K562 (cell line): ENCODE measurements around the gene ARMCX6.

Experiments used
- BRCA1 ChIP-seq, 2 experiments: fragments of 450-650 bp in 1 of 2; sonication (generic) in 1 of 2; formaldehyde crosslinking in 1 of 2; IDR thresholded peaks; 2 replicates each; pipeline versions ENCODE4 v1.5.0 to v1.6.1; 2017 to 2020; ENCODE audit warnings: mild to moderate bottlenecking in 1 of 2, missing genetic modification reagents in 1 of 2
- CTCF ChIP-seq, 3 experiments: IDR thresholded peaks in 2 of 3; conservative IDR thresholded peaks in 1 of 3; 2 replicates each; pipeline ENCODE4 v1.5.1; 2011 to 2012; ENCODE audit warnings: low read length in 3 of 3, mild to moderate bottlenecking in 3 of 3, control low read depth in 2 of 3, improper control_type of control experiment in 1 of 3, inconsistent platforms in 1 of 3, low read depth in 1 of 3, mixed read lengths in 1 of 3, moderate library complexity in 1 of 3; ENCODE audit not compliant: insufficient read depth in 2 of 3
- FOXK2 ChIP-seq, 2 experiments: fragments of 450-650 bp; IDR thresholded peaks in 1 of 2; conservative IDR thresholded peaks in 1 of 2; 2 replicates each; pipeline ENCODE4 v1.6.1; 2016; ENCODE audit warnings: low read depth in 2 of 2, mild to moderate bottlenecking in 1 of 2
- GABPA ChIP-seq: fragments of 200-800 bp; sonication (Bioruptor generic); conservative IDR thresholded peaks from 2 replicates; pipeline ENCODE4 v1.6.1; 2016; ENCODE audit warnings: low read depth, missing genetic modification characterization, missing compliant biosample characterization
- HNRNPLL ChIP-seq: fragments of 200-400 bp; formaldehyde crosslinking; IDR thresholded peaks from 2 replicates; pipeline ENCODE4 v1.6.1; 2017; ENCODE audit warnings: low read length, low read depth, mild to moderate bottlenecking; ENCODE audit not compliant: poor library complexity, severe bottlenecking
- JUND ChIP-seq, 2 experiments: IDR thresholded peaks; 2 replicates in 1 of 2; 3 replicates in 1 of 2; pipeline ENCODE4 v1.6.1; 2011; ENCODE audit warnings: borderline replicate concordance in 2 of 2, low read depth in 2 of 2, low read length in 2 of 2, improper control_type of control experiment in 1 of 2, missing biosample characterization in 1 of 2, missing genetic modification characterization in 1 of 2, missing genetic modification reagents in 1 of 2
- KLF6 ChIP-seq: fragments of 250-450 bp; sonication (Bioruptor Pico); IDR thresholded peaks from 2 replicates; pipeline ENCODE4 v1.4.0; 2020; ENCODE audit warnings: mild to moderate bottlenecking, moderate library complexity, borderline replicate concordance
- NBN ChIP-seq: fragments of 450-650 bp; IDR thresholded peaks from 2 replicates; pipeline ENCODE4 v1.6.1; 2016; ENCODE audit warnings: low read depth, mild to moderate bottlenecking
- NUFIP1 ChIP-seq: fragments of 450-650 bp; IDR thresholded peaks from 2 replicates; pipeline ENCODE4 v1.6.1; 2018; ENCODE audit not compliant: partially characterized antibody
- POLR2AphosphoS5 ChIP-seq: IDR thresholded peaks from 2 replicates; pipeline ENCODE4 v1.6.1; 2011; ENCODE audit warnings: mild to moderate bottlenecking, low read depth, low read length, moderate library complexity; ENCODE audit not compliant: control insufficient read depth, insufficient read depth
- PTTG1 ChIP-seq: fragments of 450-650 bp; IDR thresholded peaks from 2 replicates; pipeline ENCODE4 v1.6.1; 2016; ENCODE audit warnings: low read depth, mild to moderate bottlenecking, missing genetic modification characterization, missing compliant biosample characterization
- SMARCC2 ChIP-seq: fragments of 450-650 bp; IDR thresholded peaks from 2 replicates; pipeline ENCODE4 v1.6.1; 2017; ENCODE audit warnings: antibody characterized with exemption, moderate library complexity, mild to moderate bottlenecking, low read depth
- ZBTB40 ChIP-seq, 2 experiments: fragments of 450-650 bp in 1 of 2; sonication (generic) in 1 of 2; formaldehyde crosslinking in 1 of 2; IDR thresholded peaks; 2 replicates each; pipeline versions ENCODE4 v1.7.1 to v1.9.0; 2016 to 2022; ENCODE audit warnings: inconsistent platforms in 1 of 2, mild to moderate bottlenecking in 1 of 2, missing genetic modification reagents in 1 of 2

- TF ChIP-seq FOXK2 (conservative IDR thresholded peaks at IDR 0.05 in 1 of 2, IDR thresholded peaks at IDR 0.05 in 1 of 2; ENCODE audit: low read depth in 2 of 2) (no peak), SMARCC2 (no peak), GABPA (tag) (no peak), ZBTB40 (IDR thresholded peaks at IDR 0.05) (no peak), ZBTB40 (CRISPR knock-in tag; IDR thresholded peaks at IDR 0.05) (no peak), JUND (IDR thresholded peaks at IDR 0.05; ENCODE audit: borderline replicate concordance, low read depth, low read length) (no peak), JUND (tag; IDR thresholded peaks at IDR 0.05; ENCODE audit: borderline replicate concordance, low read depth, low read length) (no peak), NUFIP1 (no peak), KLF6 (no peak), CTCF (IDR thresholded peaks at IDR 0.05 in 2 of 3, conservative IDR thresholded peaks at IDR 0.05 in 1 of 3; ENCODE audit: insufficient read depth in 2 of 3, low read depth in 1 of 3, low read length in 3 of 3) (no peak), PTTG1 (no peak), POLR2AphosphoS5 (no peak), NBN (no peak), BRCA1 (IDR thresholded peaks at IDR 0.05) (no peak), BRCA1 (CRISPR knock-in tag; IDR thresholded peaks at IDR 0.05) (no peak), HNRNPLL (no peak)
These were observed 12.1 kb downstream of the ARMCX6 start for GRCh38 chrX:101605728-101606127.
